HG03095 (cell line): ENCODE measurements around the gene ABCA7.

ENCODE experiments used
- ATAC-seq: cut with Tn5 transposase; IDR thresholded peaks from one replicate; pipeline ENCODE4 v1.9.1; 2021; ENCODE audit warnings: moderate library complexity; ENCODE audit not compliant: unreplicated experiment

ABCA7 gene

DNA sequence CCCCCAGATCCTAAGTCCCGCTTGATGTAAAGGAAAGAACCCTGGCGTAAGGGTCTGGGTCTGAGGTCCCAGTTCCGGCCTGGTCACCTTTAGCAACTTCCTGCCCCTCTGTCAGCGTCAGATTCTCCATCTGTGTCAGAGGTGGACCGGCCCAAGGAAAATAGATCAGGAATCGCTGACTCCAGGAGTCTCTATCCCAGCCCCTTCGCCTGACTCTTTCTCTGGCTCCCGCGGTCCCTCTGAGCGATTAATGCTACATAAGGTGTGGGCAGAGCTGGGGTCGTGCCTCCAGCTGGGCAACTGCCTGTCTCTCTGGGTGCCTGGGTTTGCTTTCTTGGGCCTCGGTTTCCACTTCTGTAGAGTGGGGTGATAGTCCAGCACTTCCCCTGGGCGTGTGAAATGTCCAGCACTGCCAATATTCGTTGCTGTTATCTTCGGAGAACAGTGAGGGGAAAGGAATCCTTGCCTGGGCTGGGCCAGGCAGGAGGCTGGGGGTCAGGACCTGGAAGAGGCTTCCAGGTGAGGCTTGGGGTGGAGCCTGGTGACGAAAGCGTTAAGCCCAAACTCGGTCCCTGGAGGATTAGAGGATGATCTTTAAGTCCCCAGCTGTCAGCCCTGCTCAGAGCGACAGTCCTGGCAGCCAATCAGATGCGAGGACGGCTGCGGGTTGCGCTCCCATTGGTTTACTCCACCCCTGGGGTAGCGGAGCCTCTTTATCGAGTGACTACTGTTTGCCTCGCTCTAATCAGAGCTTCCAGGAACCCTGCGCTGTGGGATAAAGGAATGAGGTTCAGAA lies 767 bp downstream of the ABCA7 start:
- no peak for ATAC-seq

- ATAC-seq, result no peak
Measured at GRCh38 chr19:1041272-1041834, 1.4 kb downstream of the ABCA7 start.

DNA sequence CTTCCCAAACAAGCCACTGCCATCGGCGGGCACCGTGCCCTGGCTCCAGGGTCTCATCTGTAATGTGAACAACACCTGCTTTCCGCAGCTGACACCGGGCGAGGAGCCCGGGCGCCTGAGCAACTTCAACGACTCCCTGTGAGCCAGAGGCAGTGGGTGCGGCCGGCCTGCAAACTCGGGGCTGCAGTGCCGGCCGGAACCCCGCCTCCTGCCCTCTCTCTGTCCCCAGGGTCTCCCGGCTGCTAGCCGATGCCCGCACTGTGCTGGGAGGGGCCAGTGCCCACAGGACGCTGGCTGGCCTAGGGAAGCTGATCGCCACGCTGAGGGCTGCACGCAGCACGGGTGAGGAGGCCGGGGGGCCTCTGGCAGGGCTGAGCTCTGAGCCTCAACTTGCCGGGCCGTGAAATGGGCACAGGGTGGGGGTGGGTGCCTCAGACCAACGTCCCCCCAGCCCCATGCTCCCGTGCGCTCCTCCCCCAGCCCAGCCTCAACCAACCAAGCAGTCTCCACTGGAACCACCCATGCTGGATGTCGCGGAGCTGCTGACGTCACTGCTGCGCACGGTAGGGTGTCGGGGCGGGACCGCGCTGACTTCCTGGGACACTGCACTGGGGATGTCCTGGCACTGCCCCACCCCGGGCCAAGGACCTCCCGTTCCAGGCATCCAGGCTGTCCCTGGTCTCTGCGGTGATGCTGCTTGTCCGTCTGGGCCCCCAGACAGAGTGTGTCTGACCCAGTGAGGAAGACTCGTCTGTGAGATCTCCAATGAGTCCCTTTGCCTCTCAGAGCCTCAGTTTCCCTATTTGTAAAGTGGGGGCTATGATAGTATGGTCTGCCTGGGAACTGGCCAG lies 2.2 kb downstream of the ABCA7 start:
- ATAC-seq, result no peak

DNA sequence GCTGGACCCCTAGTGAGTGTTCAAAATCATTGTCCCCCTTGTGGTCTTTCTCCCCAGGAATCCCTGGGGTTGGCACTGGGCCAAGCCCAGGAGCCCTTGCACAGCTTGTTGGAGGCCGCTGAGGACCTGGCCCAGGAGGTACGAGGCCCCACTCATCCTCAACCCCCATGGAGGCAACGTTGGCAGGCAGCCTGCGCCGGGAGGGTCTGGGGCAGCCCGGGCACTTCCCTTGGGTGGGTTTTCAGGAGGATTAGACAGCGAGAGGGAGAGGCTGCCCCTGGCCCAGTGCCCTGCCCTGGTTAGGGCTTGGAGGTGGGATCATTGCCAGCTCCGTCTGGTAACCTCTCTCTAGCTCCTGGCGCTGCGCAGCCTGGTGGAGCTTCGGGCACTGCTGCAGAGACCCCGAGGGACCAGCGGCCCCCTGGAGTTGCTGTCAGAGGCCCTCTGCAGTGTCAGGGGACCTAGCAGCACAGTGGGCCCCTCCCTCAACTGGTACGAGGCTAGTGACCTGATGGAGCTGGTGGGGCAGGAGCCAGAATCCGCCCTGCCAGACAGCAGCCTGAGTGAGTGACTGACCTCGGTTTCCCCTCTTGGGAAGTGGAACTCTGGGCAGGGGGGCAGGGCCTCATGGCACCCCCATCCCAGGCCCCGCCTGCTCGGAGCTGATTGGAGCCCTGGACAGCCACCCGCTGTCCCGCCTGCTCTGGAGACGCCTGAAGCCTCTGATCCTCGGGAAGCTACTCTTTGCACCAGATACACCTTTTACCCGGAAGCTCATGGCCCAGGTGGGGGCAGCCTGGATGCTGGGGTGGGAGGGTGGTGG lies 3.0 kb downstream of the ABCA7 start:
- ATAC-seq, result no peak

- no peak for ATAC-seq
Measured at GRCh38 chr19:1045247-1045603, 5.3 kb downstream of the ABCA7 start.

DNA sequence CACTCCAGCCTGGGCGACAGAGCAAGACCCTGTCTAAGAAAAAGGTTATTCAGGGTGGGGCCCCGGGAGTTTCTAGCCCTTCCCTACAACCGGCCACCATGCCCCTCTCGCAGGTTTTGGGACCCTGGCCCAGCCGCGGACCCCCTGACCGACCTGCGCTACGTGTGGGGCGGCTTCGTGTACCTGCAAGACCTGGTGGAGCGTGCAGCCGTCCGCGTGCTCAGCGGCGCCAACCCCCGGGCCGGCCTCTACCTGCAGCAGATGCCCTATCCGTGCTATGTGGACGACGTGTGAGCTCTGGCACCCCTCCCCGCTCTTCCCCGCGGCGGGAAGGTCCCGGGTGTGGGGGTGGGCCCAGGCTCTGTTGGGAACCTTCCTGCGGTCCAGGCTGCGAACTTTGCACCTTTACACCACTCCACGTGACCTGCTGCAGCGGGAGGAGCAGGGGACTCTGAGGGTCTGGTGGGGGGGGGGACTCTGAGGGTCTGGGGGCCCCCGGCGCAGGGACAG lies 6.3 kb downstream of the ABCA7 start:
- ATAC-seq, result no peak

- ATAC-seq, result no peak
Measured at GRCh38 chr19:1046836-1047695, 7.2 kb downstream of the ABCA7 start.

DNA sequence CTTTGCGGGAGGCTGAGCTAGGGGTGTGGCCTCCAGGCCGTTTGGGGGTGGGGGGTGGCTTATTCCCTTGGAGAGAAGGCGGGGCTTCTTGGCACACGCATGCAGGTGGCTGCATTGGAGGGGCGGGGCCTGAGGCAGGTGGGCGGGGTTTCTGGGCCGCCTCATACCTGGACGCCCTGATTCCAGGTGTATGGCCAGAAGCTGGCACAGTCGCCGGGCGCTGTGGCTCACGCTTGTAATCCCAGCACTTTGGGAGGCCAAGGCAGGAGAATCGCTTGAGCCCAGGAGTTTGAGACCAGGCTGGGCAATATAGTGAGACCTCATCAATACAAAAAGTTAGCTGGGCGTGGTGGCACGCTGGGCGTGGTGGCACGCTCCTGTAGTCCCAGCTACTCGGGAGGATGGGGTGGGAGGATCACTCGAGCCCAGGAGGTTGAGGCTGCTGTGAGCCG lies 7.8 kb downstream of the ABCA7 start:
- ATAC-seq, result no peak

GRCh38 chr19:1049106-1049505 lies 9.2 kb downstream of the ABCA7 start:
- ATAC-seq, result no peak

DNA sequence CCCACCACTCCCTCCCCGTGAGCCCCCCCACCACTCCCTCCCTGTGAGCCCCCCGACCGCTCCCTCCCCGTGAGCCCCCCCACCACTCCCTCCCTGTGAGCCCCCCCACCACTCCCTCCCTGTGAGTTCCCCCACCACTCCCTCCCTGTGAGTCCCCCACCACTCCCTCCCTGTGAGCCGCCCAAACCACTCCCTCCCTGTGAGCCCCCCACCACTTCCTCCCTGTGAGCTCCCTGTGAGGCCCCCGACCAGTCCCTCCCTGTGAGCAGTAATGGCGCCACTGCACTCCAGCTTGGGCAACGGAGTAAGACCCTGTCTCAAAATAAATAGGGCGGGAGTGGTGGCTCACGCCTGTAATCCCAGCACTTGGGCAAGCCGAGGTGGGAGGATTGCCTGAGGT lies 9.9 kb downstream of the ABCA7 start:
- no peak for ATAC-seq

DNA sequence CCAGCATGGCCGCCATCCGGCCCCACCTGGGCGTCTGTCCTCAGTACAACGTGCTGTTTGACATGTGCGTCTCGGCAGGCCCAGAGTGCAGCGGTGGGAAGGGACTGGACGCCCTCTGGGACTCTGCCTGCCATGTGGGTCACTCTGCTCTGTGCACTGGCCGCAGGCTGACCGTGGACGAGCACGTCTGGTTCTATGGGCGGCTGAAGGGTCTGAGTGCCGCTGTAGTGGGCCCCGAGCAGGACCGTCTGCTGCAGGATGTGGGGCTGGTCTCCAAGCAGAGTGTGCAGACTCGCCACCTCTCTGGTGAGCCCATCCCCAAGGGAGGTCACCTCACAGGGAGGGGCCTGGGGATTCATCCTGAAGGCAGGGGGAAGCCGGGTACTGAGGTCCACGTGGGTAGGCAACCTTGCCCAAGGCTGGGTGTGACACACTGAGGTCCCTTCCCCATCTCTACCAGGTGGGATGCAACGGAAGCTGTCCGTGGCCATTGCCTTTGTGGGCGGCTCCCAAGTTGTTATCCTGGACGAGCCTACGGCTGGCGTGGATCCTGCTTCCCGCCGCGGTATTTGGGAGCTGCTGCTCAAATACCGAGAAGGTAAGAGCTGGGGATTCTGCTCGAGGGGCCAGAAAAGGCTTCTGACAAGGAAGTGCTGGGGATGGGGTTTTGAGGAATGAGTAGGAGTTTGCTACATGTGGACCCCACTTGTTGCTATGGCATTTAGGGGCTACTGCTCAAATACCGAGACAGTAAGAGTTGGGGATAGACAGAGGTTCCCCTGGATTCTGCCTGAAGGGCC lies 11.3 kb downstream of the ABCA7 start:
- ATAC-seq, result no peak

GRCh38 chr19:1051791-1052190 lies 11.9 kb downstream of the ABCA7 start:
- ATAC-seq, result no peak

DNA sequence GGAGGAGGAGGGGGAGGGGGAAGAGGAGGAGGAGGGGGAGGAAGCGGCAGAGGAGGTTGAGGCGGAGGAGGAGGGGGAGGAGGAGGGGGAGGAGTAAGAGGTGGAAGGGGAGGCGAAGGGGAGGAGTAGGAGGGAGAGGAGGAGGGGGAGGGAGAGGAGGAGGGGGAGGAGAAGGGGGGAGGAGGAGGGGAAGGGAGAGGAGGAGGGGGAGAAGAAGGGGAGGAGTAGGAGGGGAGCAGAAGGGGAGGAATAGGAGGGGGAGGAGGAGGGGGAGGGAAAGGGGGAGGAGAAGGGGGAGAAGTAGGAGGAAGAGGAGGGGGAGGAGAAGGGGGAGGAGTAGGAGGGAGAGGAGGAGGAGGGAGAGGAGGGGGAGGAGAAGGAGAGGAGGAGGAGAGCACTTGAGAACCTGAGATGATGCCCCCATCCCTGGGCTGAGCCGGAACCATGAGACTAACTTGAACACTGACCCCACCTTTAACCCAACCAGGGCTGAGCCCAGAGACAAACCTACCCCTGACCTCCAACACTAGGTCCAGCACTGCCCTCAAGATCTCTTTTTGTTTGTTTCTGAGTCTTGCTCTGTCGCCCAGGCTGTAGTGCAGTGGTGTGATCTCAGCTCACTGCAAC lies 12.6 kb downstream of the ABCA7 start:
- ATAC-seq, result no peak

DNA sequence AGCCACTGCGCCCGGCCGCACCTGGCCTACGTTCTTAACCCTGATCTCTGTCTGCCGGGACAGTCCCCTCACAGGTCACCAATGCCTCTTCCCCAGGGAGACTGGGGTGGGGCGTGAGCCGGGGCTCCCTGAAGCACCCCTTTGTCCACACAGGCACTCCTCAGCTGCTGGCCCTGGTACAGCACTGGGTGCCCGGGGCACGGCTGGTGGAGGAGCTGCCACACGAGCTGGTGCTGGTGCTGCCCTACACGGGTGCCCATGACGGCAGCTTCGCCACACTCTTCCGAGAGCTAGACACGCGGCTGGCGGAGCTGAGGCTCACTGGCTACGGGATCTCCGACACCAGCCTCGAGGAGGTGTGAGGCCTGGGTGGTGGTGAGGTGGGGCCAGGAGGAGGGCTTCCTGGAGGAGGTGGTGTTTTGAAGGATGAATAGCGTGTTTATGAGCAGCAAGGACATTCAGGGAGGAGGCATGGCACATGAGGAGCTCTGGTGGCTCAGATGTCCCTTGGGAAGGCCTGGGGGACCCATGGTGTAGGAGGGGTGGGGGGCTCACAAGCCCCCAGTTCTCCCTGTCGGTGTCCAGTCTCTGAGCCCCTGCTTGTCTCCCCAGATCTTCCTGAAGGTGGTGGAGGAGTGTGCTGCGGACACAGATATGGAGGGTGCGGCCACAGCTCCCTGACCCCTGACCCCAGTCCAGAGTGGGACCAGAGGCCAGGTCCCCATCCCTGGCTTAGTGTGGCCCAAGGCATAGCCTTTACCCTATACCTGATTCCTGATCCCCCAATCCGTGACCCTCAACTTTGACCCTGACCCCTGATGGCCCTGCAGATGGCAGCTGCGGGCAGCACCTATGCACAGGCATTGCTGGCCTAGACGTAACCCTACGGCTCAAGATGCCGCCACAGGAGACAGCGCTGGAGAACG lies 13.5 kb downstream of the ABCA7 start:
- no peak for ATAC-seq

DNA sequence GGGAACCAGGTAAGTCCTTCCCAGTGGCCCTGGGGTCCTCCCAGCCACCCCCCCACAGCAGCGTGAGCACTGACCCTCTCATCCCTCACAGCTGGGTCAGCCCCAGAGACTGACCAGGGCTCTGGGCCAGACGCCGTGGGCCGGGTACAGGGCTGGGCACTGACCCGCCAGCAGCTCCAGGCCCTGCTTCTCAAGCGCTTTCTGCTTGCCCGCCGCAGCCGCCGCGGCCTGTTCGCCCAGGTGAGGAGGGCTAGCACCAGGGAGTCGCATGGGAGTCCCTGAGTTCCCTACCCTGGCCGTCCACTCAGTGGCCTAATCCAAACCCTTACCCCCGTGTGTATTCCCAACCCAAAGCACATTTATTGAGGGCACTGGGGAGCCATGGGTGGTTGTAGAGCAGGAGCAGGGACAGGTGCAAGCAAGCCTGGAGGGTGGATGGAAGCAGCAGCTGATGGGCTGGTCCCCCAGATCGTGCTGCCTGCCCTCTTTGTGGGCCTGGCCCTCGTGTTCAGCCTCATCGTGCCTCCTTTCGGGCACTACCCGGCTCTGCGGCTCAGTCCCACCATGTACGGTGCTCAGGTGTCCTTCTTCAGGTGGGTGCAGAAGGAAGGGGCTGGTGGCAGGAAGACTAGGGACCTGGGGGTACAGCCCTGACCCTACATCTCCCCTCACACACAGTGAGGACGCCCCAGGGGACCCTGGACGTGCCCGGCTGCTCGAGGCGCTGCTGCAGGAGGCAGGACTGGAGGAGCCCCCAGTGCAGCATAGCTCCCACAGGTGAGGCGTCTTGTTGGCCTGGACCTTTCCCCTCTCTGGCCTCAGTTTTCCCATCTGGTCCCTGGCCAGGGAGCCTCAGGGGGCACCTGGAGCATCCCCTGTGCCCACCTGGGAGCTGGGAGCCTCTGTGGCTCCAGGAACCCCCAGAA lies 14.5 kb downstream of the ABCA7 start:
- ATAC-seq, result no peak

DNA sequence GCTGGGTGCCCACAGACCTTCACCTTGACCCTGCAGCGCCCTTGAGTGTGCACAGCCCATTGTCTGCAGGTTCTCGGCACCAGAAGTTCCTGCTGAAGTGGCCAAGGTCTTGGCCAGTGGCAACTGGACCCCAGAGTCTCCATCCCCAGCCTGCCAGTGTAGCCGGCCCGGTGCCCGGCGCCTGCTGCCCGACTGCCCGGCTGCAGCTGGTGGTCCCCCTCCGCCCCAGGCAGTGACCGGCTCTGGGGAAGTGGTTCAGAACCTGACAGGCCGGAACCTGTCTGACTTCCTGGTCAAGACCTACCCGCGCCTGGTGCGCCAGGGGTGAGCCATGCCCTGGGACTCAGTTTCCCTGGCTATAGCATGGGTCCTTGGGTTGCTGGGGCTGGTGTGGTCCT lies 15.1 kb downstream of the ABCA7 start:
- ATAC-seq, result no peak
